MCF 10A (cell line): ENCODE data around the gene SPDYE11. TPM values are rescaled to one million over a fixed set of nuclear protein-coding genes. Genes with fewer than 3 reads are reported as not detected.

Experiments
- total RNA-seq: library from RNA; stranded (reverse); gene quantifications from 2 replicates; pipeline ENCODE4 v1.2.3, GENCODE V29; 2022

The SPDYE11 gene
- total RNA-seq, 1 experiment from 2014 or later: not detected

Other genes with a start within 250 kb of the SPDYE11 start
- 0.93 and 0.98 TPM in 2 replicates for gene TYW1B, start 229.7 kb downstream of the SPDYE11 start, total RNA-seq
- gene POM121, start 132.8 kb downstream of the SPDYE11 start, total RNA-seq: 37.7 and 42.2 TPM in 2 replicates
- gene TRIM74, start 88.4 kb downstream of the SPDYE11 start, total RNA-seq: 0.26 and 1.0 TPM in 2 replicates
- gene SPDYE8, start 28.1 kb downstream of the SPDYE11 start, total RNA-seq: not detected in 2 replicates
- not detected in 2 replicates for gene SPDYE9, start 28.1 kb upstream of the SPDYE11 start, total RNA-seq